ENCODE measurements around the gene TOX2.

TOX2 gene

GRCh38 chr20:44032583-44033331 is 118.1 kb downstream of the TOX2 start:
- no peak for DNase-seq (ENCODE audit: low read depth)

DNA sequence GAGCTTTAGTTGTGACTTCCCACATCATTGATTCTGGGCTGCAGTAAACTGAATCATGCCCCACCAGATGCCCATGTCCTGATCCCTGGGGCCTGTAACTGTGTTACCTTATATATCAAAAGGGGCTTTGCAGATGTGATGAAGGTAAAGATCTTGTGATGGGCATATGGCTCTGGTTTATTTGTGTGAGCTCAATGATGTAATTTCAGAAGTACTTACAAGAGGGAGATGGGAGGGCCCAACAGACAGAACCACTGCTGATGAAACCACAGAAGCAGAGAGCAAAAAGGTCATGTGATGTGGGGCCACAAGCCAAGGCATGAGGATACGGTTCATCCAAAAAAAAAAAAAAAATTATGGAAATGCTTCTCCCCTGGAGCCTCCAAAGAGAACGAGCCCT is 118.7 kb downstream of the TOX2 start:
- DNase-seq (ENCODE audit: low read depth) = no peak

DNA sequence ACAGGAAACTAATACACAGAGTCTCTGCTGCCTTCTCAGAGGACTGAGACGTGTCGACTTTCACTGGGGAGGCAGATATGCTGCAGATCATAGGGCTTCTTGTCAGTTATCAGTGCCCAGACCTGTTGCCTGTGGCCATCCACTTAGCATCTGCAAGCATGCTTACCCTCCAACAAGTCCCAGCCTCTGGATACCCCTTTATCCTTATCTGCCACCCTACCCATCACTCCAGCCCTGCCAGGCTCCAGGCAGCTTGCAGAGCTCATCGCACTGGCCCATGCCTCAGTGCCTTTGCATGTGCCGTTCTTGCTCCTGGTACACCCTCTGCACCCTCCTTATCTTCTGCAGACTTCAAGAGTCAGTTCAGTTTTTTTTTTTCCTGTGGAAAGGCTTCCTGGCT is 119.2 kb downstream of the TOX2 start:
- no peak for DNase-seq (ENCODE audit: low read depth)

DNA sequence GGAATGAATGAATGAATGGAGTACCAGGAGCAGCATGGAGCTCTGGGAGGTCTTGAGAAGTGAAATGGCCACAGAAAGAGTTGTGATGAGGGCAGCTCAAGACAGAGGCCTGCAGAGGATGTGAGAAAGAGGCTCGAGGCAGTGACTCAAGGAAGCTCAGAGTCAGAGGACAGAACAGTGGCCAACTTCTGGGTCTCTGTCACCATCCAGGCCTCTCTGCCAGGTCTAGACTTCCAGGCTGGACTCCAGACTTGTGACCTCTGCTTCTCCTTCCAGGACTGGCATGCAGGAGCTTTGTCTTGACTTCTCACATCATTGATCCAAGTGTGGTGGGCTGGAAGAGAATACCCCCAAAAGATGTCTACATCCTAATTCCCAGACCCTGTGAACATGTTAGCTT is 119.8 kb downstream of the TOX2 start:
- DNase-seq (ENCODE audit: low read depth) = no peak

- no peak for DNase-seq (ENCODE audit: low read depth)
Observed at GRCh38 chr20:44034965-44035635, 120.4 kb downstream of the TOX2 start.

- no peak for DNase-seq (ENCODE audit: low read depth)
Observed at GRCh38 chr20:44035924-44036323, 121.3 kb downstream of the TOX2 start.

DNA sequence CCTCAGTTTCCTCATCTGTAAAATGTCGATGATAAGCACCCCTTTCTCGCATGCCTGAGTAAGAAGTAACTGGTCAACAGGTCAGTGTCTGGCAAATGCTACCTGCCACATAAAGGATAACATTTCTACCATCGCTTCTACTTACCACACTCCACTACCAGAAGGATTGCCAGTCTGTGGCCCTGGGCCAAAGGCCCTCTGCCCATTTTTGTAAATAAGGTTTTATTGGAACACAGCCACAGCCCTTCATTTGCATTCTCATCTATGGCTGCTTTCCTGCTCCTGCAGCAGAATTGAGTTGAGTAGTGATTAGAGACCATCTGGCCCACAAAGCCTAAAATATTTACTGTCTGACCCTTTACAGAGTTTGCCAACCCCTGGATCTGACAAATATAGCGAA is 121.8 kb downstream of the TOX2 start:
- no peak for DNase-seq (ENCODE audit: low read depth)

DNA sequence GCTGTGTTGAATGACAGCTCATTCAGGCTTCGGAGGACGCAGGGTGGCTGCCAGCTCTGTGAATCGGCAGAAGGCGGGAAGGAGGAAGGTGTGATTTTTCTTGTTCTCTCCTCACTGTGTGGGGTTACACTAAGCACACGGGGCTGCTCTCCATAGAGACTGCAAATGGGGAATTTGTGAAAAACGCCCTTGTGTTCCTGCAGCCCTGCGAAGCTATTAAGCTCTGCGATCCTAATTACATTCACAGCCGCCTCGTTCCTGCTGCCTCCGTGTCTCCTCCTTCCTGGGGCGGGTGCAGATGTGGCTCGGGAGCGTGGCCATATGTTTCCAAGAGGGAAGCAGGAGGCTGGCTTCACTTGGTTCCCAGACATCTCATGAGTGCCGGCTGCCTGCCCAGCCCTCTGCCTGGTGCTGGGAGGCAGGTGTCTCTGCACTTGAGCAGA is 124.0 kb downstream of the TOX2 start:
- DNase-seq (ENCODE audit: low read depth) = no peak

DNA sequence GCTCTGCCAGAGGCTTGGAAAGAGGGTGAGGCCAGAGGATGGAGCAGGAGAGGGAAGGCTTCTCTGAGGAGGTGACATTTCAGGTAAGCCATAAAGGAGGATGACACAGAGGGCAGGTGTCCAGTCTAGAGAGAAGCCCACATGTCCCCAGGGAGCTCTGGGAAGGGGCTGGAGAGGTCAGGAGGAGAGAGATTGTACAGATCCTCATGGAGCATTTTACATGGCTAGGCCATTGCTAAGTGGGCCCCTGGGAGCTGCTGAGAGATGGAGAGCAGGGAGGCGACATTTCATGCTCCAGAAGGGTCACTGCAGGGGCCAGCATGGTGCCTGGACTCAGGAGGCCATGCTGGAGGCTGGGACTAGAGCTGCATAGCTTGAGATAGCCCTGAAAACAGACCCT is 124.5 kb downstream of the TOX2 start:
- DNase-seq (ENCODE audit: low read depth) = no peak

DNA sequence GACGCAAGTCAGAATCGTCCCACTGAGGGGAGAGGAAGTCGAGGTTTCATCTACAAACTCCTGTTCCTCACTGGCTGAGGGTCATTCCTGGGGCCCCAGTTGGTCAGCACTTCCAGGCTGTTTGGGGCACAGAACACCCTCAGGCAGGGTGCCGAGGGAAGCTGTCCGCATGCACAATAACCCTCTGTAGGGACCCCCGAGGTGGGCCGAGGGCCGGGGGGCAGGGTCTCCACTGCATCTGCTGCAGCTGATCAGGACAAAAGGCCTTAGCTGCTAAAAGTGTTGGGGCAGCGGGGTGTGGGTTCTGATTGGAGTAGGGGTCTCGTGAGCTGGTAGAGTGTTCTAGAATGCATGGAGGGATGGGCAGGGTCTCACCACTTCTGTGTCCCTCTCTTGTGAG is 125.1 kb downstream of the TOX2 start:
- DNase-seq (ENCODE audit: low read depth) = no peak

GRCh38 chr20:44040202-44040915 is 125.7 kb downstream of the TOX2 start:
- DNase-seq (ENCODE audit: low read depth) = no peak

GRCh38 chr20:44041001-44041400 is 126.3 kb downstream of the TOX2 start:
- no peak for DNase-seq (ENCODE audit: low read depth)

DNA sequence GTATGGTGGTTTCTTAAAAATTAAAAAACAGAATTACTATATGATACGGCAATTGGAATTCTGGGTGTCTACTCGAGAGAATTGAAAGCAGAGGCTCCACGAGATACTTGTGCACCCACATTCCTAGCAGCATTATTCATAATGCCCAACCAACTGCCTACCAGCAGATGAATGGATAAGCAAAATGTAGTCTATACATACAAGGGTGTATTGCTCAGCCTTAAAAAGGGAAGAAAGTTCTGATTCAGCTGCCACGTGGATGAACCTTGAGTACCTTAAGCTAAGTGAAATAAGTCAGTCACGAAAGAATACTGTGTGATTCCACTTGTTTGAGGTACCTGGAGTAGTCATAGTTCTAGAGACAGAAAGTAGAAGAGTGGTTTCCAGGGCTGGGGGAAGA is 130.1 kb downstream of the TOX2 start:
- DNase-seq (ENCODE audit: low read depth) = peak; percentile 12

DNA sequence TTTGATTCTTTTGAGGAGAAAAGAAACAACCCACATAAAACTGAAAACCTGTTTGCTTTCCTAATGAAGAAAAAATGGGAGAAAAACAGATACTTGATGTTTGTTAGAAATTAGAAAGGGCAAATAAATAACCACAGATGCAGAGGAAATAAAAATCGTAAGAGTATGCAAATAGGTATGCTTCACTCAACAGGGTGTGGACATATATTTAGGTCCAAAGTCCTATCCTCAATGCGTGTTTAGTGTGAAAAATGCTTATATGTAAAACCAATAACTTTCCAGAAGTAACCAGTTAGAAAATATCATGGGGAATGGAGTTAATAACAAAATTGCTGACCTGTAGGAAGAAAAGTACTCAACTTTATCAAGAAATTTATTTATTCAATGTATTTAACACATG is 135.7 kb downstream of the TOX2 start:
- DNase-seq (ENCODE audit: low read depth) = no peak

DNA sequence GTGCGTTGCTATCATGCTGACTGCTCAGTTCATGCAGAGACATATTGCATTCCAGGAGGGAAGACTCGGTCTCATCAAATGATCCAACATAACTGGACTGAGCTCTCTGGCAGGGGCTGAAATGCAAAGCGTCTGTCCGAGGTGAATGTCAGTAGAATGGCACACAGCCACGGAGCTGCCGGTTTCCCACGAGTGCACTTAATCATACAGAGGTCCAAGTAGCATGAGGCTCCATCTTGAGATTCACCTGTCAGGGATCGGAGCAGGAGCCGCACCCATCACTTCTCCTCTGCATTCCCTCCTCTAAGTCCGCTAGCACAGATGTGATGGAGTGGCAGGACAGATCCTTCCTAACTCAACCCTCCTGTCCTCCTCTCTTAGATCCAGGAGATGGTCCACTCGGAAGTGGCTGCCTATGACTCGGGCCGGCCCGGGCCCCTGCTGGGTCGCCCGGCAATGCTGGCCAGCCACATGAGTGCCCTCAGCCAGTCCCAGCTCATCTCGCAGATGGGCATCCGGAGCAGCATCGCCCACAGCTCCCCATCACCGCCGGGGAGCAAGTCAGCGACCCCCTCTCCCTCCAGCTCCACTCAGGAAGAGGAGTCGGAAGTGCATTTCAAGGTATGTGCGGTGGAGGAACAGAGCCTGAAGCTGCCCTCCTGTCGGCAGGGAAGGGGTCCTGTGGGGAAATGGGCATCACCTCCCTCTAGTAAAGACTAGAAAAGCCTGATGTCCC is 136.4 kb downstream of the TOX2 start:
- DNase-seq (ENCODE audit: low read depth) = no peak

DNA sequence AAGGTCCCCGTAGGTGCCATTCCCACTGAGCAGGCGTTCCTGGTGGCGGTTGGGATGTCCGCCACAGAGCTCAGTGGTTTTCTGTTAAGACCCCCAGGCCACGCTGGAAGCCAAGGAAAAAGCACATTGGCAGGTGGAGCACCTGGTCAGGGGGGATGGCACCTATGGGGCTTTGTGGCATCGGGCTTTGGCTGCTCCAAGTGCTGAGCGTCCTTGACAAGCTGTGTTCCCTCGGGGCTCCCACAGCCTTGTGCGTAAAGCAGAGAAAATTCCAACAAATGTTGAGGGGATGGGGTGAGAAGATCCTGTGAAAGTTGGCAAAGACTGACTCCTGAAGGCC is 137.0 kb downstream of the TOX2 start:
- DNase-seq (ENCODE audit: low read depth) = no peak

- no peak for DNase-seq (ENCODE audit: low read depth)
Observed at GRCh38 chr20:44052166-44052565, 137.5 kb downstream of the TOX2 start.

- no peak for DNase-seq (ENCODE audit: low read depth)
Observed at GRCh38 chr20:44053046-44053445, 138.4 kb downstream of the TOX2 start.

DNA sequence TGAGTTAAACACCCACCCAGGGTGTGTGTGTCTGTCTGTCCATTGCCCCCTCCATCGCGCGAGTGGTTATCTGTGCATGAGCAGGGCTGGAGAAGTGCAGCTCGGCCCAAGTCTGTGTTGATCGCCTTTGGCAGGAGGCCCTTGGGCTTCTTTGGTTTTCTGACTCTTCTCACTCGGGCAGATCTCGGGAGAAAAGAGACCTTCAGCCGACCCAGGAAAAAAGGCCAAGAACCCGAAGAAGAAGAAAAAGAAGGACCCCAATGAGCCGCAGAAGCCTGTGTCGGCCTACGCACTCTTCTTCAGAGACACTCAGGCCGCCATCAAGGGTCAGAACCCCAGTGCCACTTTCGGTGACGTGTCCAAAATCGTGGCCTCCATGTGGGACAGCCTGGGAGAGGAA is 139.5 kb downstream of the TOX2 start:
- DNase-seq (ENCODE audit: low read depth) = no peak

DNA sequence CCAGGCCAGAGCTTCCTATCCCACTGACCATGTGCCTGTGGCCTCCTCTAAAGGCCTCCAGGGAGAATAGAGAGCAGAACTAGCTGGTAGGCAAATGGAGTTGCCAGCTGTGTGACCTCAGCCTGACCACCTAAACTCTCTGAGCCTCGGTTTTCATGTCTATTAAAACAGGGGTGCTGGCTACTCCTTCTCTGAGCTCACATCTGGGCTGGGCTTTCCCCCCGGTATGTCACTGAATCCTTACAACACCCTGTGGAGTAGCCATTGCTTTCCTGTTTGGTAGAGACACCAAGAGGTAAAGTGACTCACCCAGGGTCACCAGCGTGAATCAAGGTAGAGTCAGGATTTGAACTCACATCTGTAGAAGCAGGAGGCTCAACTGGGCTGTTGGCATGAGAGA is 140.2 kb downstream of the TOX2 start:
- DNase-seq (ENCODE audit: low read depth) = no peak

- peak; percentile 45 for DNase-seq (ENCODE audit: low read depth)
Observed at GRCh38 chr20:44056010-44056698, 141.5 kb downstream of the TOX2 start.

Measured in ELR (cell line).